K562 (cell line): ENCODE measurements around the gene PRR36. TPM values are rescaled to one million over a fixed set of nuclear protein-coding genes. Genes with fewer than 3 reads are reported as not detected.

ENCODE experiments used
- ATAC-seq: fragments of 200-7000 bp; cut with Tn5 transposase; 3 replicates; pipeline ENCODE4 v1.9.1; 2020; ENCODE audit warnings: moderate library complexity
- BruUV-seq: library from RNA; stranded (reverse); fragments of 400-500 nt; replicated peaks from 2 replicates; lab custom pipeline; 2021; lab: Mats Ljungman, UMichigan
- CTCF ChIA-PET: fragments of 300-600 bp; formaldehyde crosslinking; extraction: SDS; loops from one replicate; lab custom pipeline; 2021; ENCODE audit warnings: low intra/inter-chr PET ratio; lab: Yijun Ruan, JAX
- POLR2A ChIA-PET: fragments of 300-600, 350-650 bp; sonication (Branson Sonifier 250); formaldehyde crosslinking; extraction: SDS; loops from one replicate; lab custom pipeline; 2021; ENCODE audit warnings: antibody characterized with exemption, inconsistent platforms; lab: Yijun Ruan, JAX
- DNase-seq, 4 experiments: peaks; one replicate each; pipeline versions ENCODE4 v3.0.0 to v3.0.0-alpha.2; 2011 to 2018; ENCODE audit warnings: low spot score in 3 of 4, mixed read lengths in 3 of 4; ENCODE audit errors: extremely low read depth in 1 of 4
- FAIRE-seq: peaks from 2 replicates; lab custom pipeline; 2011; peaks lifted over from hg19 to GRCh38; lab: Jason Lieb, UNC
- H2AFZ ChIP-seq: 2 replicates; pipeline ENCODE4 v1.6.0; 2011; ENCODE audit warnings: low read depth, low read length, control low read depth, inconsistent platforms
- H3K27ac ChIP-seq: fragments of 200-600 bp; 3 replicates; pipeline ENCODE4 v1.8.0; 2011; ENCODE audit warnings: low read depth, mild to moderate bottlenecking, control low read depth, inconsistent platforms, low read length, moderate library complexity, mixed read lengths; ENCODE audit errors: extremely low read depth
- H3K27me3 ChIP-seq, 2 experiments: fragments of 300-600 bp in 1 of 2; 2 replicates in 1 of 2; 3 replicates in 1 of 2; pipeline versions ENCODE4 v1.6.0 to v1.8.0; 2011; ENCODE audit warnings: inconsistent platforms in 2 of 2, low read length in 2 of 2, mild to moderate bottlenecking in 1 of 2, mixed read lengths in 1 of 2, moderate library complexity in 1 of 2; ENCODE audit not compliant: control insufficient read depth in 2 of 2, insufficient read depth in 2 of 2
- H3K36me3 ChIP-seq: fragments of 300-600 bp; 3 replicates; pipeline ENCODE4 v1.8.0; 2011; ENCODE audit warnings: mild to moderate bottlenecking, low read length, inconsistent platforms; ENCODE audit not compliant: control insufficient read depth, insufficient read depth
- H3K4me1 ChIP-seq, 2 experiments: fragments of 200-600 bp in 1 of 2; replicated peaks in 1 of 2; 2 replicates in 1 of 2; 3 replicates in 1 of 2; pipeline versions ENCODE4 v1.5.1 to v1.8.0; 2011; ENCODE audit warnings: inconsistent platforms in 2 of 2, low read length in 2 of 2, mild to moderate bottlenecking in 1 of 2, mixed read lengths in 1 of 2, moderate library complexity in 1 of 2; ENCODE audit not compliant: control insufficient read depth in 2 of 2, insufficient read depth in 2 of 2
- H3K4me2 ChIP-seq: 2 replicates; pipeline ENCODE4 v1.6.1; 2011; ENCODE audit warnings: low read length, control low read depth, inconsistent platforms, mixed read lengths; ENCODE audit not compliant: insufficient read depth
- H3K4me3 ChIP-seq: fragments of 200-600 bp; sonication (generic), shearing (Covaris generic); 2 replicates; pipeline ENCODE4 v1.5.1; 2016; ENCODE audit warnings: control low read depth, inconsistent platforms
- H3K79me2 ChIP-seq: fragments of 200-600 bp; 3 replicates; pipeline ENCODE4 v1.8.0; 2011; ENCODE audit warnings: low read length, inconsistent platforms; ENCODE audit not compliant: control insufficient read depth, insufficient read depth
- H3K9ac ChIP-seq, 2 experiments: 2 replicates each; pipeline versions ENCODE4 v1.6.0 to v1.6.1; 2011; ENCODE audit warnings: low read depth in 2 of 2, low read length in 2 of 2, control low read depth in 1 of 2, inconsistent platforms in 1 of 2, mild to moderate bottlenecking in 1 of 2, mixed read lengths in 1 of 2; ENCODE audit not compliant: insufficient read depth in 1 of 2
- H3K9me1 ChIP-seq: one replicate; pipeline ENCODE4 v1.6.0; 2011; ENCODE audit warnings: inconsistent platforms, mild to moderate bottlenecking, low read length, moderate library complexity; ENCODE audit not compliant: control insufficient read depth, insufficient read depth
- H3K9me3 ChIP-seq: replicated peaks from 2 replicates; pipeline ENCODE4 v1.5.1; 2011; ENCODE audit warnings: low read depth, low read length, inconsistent platforms; ENCODE audit not compliant: control insufficient read depth, insufficient read depth
- H4K20me1 ChIP-seq: replicated peaks from 2 replicates; pipeline ENCODE4 v1.6.1; 2011; ENCODE audit warnings: low read length, inconsistent platforms, mixed read lengths; ENCODE audit not compliant: control insufficient read depth, insufficient read depth
- BCOR ChIP-seq: fragments of 450-650 bp; IDR thresholded peaks from 2 replicates; pipeline ENCODE4 v1.6.1; 2016
- CBX3 ChIP-seq, 2 experiments: IDR thresholded peaks; 1 replicate in 1 of 2; 2 replicates in 1 of 2; pipeline ENCODE4 v1.6.1; 2012; ENCODE audit warnings: inconsistent platforms in 2 of 2, low read length in 2 of 2, borderline replicate concordance in 1 of 2, control low read depth in 1 of 2
- DLX4 ChIP-seq: fragments of 250-450 bp; sonication (Bioruptor Pico); IDR thresholded peaks from 2 replicates; pipeline ENCODE4 v1.6.1; 2021; ENCODE audit warnings: mild to moderate bottlenecking
- FOXM1 ChIP-seq, 2 experiments: fragments of 450-650 bp in 1 of 2; sonication (generic) in 1 of 2; formaldehyde crosslinking in 1 of 2; IDR thresholded peaks; 2 replicates each; pipeline versions ENCODE4 v1.6.1 to v1.9.0; 2017 to 2022; ENCODE audit warnings: low read depth in 2 of 2, mild to moderate bottlenecking in 2 of 2, missing genetic modification reagents in 1 of 2, moderate library complexity in 1 of 2
- MBD2 ChIP-seq: sonication (generic); IDR thresholded peaks from 2 replicates; pipeline ENCODE4 v1.6.1; 2016; ENCODE audit warnings: low read depth, borderline replicate concordance
- POLR2A ChIP-seq: fragments of 450-650 bp; conservative IDR thresholded peaks from 2 replicates; pipeline ENCODE4 v1.6.1; 2016
- PRMT5 ChIP-seq: sonication (generic); formaldehyde crosslinking; IDR thresholded peaks from 2 replicates; pipeline ENCODE4 v1.5.0; 2020; ENCODE audit warnings: missing genetic modification reagents
- RB1 ChIP-seq: fragments of 450-650 bp; IDR thresholded peaks from 2 replicates; pipeline ENCODE4 v1.6.1; 2017; ENCODE audit warnings: low read depth, mild to moderate bottlenecking
- RERE ChIP-seq: sonication (generic); formaldehyde crosslinking; IDR thresholded peaks from 2 replicates; pipeline ENCODE4 v1.8.0; 2023; ENCODE audit warnings: missing genetic modification reagents, mild to moderate bottlenecking, borderline replicate concordance
- TEAD4 ChIP-seq, 2 experiments: sonication (generic) in 1 of 2; formaldehyde crosslinking in 1 of 2; IDR thresholded peaks; 2 replicates each; pipeline versions ENCODE4 v1.6.1 to v1.8.0; 2012 to 2022; ENCODE audit warnings: borderline replicate concordance in 1 of 2, inconsistent platforms in 1 of 2, low read length in 1 of 2, mild to moderate bottlenecking in 1 of 2, missing genetic modification reagents in 1 of 2
- TFAP4 ChIP-seq: sonication (generic); formaldehyde crosslinking; IDR thresholded peaks from 2 replicates; pipeline ENCODE4 v1.8.0; 2022; ENCODE audit warnings: missing genetic modification reagents, mild to moderate bottlenecking, moderate library complexity, borderline replicate concordance
- YY1 ChIP-seq, 3 experiments: IDR thresholded peaks; 2 replicates each; pipeline ENCODE4 v1.6.1; 2011; ENCODE audit warnings: low read length in 2 of 3, mild to moderate bottlenecking in 2 of 3, moderate library complexity in 2 of 3, borderline replicate concordance in 1 of 3, control low read depth in 1 of 3, low read depth in 1 of 3; ENCODE audit not compliant: insufficient read depth in 3 of 3, insufficient replicate concordance in 2 of 3, control insufficient read depth in 1 of 3, insufficient read length in 1 of 3; ENCODE audit errors: extremely low read depth in 1 of 3
- ZBTB7A ChIP-seq: IDR thresholded peaks from 2 replicates; pipeline ENCODE4 v1.6.1; 2011; ENCODE audit warnings: low read depth, mild to moderate bottlenecking, low read length, moderate library complexity, borderline replicate concordance; ENCODE audit not compliant: control insufficient read depth
- WGBS: fragments of 100-300 bp; shearing (Covaris generic); methylation state at CpG from one replicate; pipeline ENCODE4 v1.1.6; 2016; ENCODE audit warnings: low coverage, mixed read lengths; ENCODE audit not compliant: insufficient coverage; ENCODE audit errors: missing lambda C conversion rate; 5-methylcytosine and 5-hydroxymethylcytosine counted together
- in situ Hi-C: fragments of 300-500 bp; cut with MboI; formaldehyde crosslinking; loops from 4 replicates; pipeline ENCODE4 v1.15.0; 2018; ENCODE audit warnings: inconsistent platforms, mixed read lengths
- intact Hi-C: fragments of 100-400 bp; cut with micrococcal nuclease; formaldehyde crosslinking; loops from 2 replicates; pipeline ENCODE4 v1.14.2; 2022
- polyA plus RNA-seq, 8 experiments: library from polyadenylated mRNA; depleted of rRNA in 4 of 8; stranded (reverse) in 5 of 8; unstranded in 3 of 8; fragments of >200 nt; fragmentation: Nextera tagmentation in 2 of 8; fragmentation: Illumina TruSeq in 1 of 8; extraction: Ambion mirVana in 2 of 8; extraction: Trizol in 1 of 8; gene quantifications; 2 replicates each; pipeline versions ENCODE4 v1.2.1 to v1.2.3, GENCODE V29; 2011 to 2014; ENCODE audit warnings: inconsistent platforms in 1 of 8, missing spikeins in 1 of 8
- total RNA-seq, 7 experiments: library from RNA; depleted of rRNA in 6 of 7; stranded (reverse); fragments of >200 nt in 6 of 7; fragmentation: Illumina TruSeq in 2 of 7; extraction: Trizol in 2 of 7; gene quantifications; 2 replicates each; pipeline versions ENCODE4 v1.2.1 to v1.2.3, GENCODE V29; 2011 to 2021; ENCODE audit warnings: low replicate concordance in 1 of 7

Gene PRR36
- total and polyA plus RNA-seq, 9 of the 15 experiments (the other 6 are each of a cell fraction or from before 2014, with no cell fraction given) = 0.05 to 0.42 (median 0.06) TPM; not detected in 6

GRCh38 chr19:7868326-7868670 lies 5.9 kb downstream of the PRR36 start:
- Histone ChIP-seq H3K9me1 (no peaks in the 10 kb centered on the region), H3K9ac (peak overlapping the region in 1 of 2 experiments; percentile 88; a peak in 3 of 4 replicates), H3K9me3 (no peaks in the 10 kb centered on the region), H3K36me3 (no peaks in the 10 kb centered on the region), H3K79me2 (no peaks in the 10 kb centered on the region), H3K27ac (peak overlapping the region; percentile 71; the same call in 2 of the 3 replicates), H3K4me3 (peak overlapping the region; percentile 75), H3K4me2 (peak overlapping the region; percentile 83), H4K20me1 (peaks cover 13% of the 10 kb centered on the region), H3K4me1 (peaks cover 15 to 89% of the 10 kb centered on the region in 2 experiments; a peak in 4 of 5 replicates), H3K27me3 (no peaks in the 10 kb centered on the region; a peak in 1 of 5 replicates), H2AFZ (peak overlapping the region; percentile 99)
- ChIA-PET POLR2A (interaction anchor here (0.6 to 2.0 kb wide), 9 partner anchors 10 to 528 kb away, joined by 3 to 16 read pairs (median 5); partner anchors contain the start of genes MAP2K7 and SNAPC2), CTCF (interaction anchor here (1.2 kb wide), 1 partner anchor 16 kb away, joined by 3 read pairs; no protein-coding TSS in a partner anchor)
- WGBS = 2% methylated on average over 17 of the region's 21 CpGs
- intact Hi-C loops (no loop called here), in situ Hi-C loops (no loop called here)
- BruUV-seq = no TSS peak
- FAIRE-seq (no peak), DNase-seq (peak in 2 of 4 experiments; percentile 45 to 47), ATAC-seq (no peak; the same call in 2 of the 3 replicates)
- TF ChIP-seq RB1 (0 out of 2 replicates have a peak, but pooled peaks have one; percentile 49), YY1 (IDR thresholded peaks at IDR 0.05; ENCODE audit: borderline replicate concordance in 1 of 3, control insufficient read depth in 1 of 3, extremely low read depth in 1 of 3, insufficient read depth in 3 of 3, insufficient read length in 1 of 3, insufficient replicate concordance in 2 of 3, low read depth in 1 of 3, low read length in 2 of 3) (peak in 1 of 3 experiments; percentile 37), RERE (CRISPR knock-in tag) (no peak), DLX4 (no peak), FOXM1 (IDR thresholded peaks at IDR 0.05; ENCODE audit: low read depth) (no peak), FOXM1 (CRISPR knock-in tag; IDR thresholded peaks at IDR 0.05; ENCODE audit: low read depth) (no peak), TFAP4 (peak; percentile 77), PRMT5 (CRISPR knock-in tag) (no peak), MBD2 (0 out of 2 replicates have a peak, but pooled peaks have one; percentile 18), POLR2A (0 out of 2 replicates have a peak, but pooled peaks have one; percentile 40), ZBTB7A (peak; percentile 86; the same call in 1 of the 2 replicates), TEAD4 (IDR thresholded peaks at IDR 0.05; ENCODE audit: low read length) (peak; percentile 28; the same call in 1 of the 2 replicates), TEAD4 (CRISPR knock-in tag; IDR thresholded peaks at IDR 0.05; ENCODE audit: borderline replicate concordance) (no peak), CBX3 (IDR thresholded peaks at IDR 0.05; ENCODE audit: borderline replicate concordance in 1 of 2, low read length in 2 of 2) (peak in 1 of 2 experiments; percentile 51; a peak in 1 of 3 replicates), BCOR (peak; percentile 25; the same call in 1 of the 2 replicates)
